ENCODE data around the gene RELN.

GRCh38 chr7:103683348-103683747, 306.1 kb downstream of the RELN start:
- TF ChIP-seq, protein P1, sequence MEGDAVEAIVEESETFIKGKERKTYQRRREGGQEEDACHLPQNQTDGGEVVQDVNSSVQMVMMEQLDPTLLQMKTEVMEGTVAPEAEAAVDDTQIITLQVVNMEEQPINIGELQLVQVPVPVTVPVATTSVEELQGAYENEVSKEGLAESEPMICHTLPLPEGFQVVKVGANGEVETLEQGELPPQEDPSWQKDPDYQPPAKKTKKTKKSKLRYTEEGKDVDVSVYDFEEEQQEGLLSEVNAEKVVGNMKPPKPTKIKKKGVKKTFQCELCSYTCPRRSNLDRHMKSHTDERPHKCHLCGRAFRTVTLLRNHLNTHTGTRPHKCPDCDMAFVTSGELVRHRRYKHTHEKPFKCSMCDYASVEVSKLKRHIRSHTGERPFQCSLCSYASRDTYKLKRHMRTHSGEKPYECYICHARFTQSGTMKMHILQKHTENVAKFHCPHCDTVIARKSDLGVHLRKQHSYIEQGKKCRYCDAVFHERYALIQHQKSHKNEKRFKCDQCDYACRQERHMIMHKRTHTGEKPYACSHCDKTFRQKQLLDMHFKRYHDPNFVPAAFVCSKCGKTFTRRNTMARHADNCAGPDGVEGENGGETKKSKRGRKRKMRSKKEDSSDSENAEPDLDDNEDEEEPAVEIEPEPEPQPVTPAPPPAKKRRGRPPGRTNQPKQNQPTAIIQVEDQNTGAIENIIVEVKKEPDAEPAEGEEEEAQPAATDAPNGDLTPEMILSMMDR (IDR thresholded peaks at IDR 0.05), result no peak
- TF ChIP-seq POLR2A (IDR thresholded peaks at IDR 0.05), result no peak
